NCI-H2227 treated with DMSO at 0.1 percent for 48 hours (cell line): ENCODE data around the gene ZNF860.
"Not testable (repeated sequence)": the region's sequence is repeated elsewhere in the genome, so short reads cannot be mapped to it uniquely, and the experiment has no call there.

Experiments used
- DNase-seq: peaks from one replicate; lab custom pipeline; 2025; lab: John Stamatoyannopoulos, UW

ZNF860 gene

DNA sequence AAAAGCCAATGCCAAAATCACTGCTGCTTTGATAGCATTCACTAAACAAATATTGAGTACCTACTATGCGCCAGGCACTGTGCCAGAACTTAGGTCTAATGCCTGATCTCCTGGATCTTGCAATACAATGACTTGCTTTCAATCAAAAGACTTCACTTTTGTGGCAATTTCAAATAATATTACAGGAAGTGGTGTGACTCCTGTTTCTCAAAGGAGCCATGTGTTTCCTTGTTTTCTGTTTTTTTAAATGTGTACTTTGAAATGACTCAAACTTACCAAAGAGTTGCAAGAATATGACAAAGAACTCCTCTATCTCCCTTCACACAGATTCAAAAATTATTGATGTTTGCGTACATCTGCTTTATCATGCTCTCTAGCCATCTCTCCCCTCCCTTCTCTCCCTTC, 18.7 kb upstream of the ZNF860 start:
- no peak for DNase-seq

DNA sequence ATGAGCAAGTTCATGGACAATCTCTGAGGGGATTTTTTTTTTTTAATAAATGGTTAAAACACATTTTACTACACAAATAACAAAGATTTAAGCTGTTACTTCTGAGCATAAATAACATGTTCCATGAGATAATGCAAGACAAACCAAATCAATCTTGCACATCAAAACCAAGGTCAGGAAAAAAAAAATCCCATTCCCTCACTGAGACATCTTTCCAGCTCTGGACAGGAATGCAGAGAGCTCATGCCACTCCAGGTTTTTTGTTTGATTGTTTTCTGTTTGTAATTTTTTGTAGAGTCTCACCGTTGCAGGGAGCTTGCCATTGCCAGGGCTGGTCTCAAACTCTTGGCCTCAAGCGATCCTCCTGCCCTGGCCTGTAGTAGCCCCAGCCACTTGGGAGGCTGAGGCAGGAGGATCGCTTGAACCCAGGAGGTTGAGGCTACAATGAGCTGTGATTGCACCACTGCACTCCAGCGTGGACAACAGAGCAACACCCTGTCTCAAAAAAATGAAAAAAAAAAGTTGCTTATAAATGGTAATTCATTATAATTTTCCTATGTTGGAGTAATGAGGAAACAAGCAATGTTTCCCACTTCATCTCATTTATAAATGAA, 14.5 kb upstream of the ZNF860 start:
- DNase-seq = no peak

DNA sequence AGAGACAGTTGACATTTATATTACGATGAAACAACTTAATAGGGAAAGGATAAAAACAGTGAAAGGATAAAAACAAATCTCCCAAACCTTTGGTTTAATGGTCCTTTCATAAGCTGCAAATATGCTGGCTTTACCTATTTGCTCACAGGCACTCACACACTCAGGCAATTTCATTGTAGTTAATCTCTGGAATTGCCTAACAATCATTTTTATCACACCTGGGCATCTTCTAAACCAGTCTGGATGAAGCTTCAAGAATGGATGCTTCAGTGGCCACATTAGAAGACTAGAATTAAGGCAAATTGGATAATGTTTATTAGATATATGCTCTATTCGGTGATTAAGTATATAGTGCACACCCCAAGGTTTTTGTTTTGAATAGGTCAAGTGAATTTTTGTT, 14.0 kb upstream of the ZNF860 start:
- DNase-seq = no peak

DNA sequence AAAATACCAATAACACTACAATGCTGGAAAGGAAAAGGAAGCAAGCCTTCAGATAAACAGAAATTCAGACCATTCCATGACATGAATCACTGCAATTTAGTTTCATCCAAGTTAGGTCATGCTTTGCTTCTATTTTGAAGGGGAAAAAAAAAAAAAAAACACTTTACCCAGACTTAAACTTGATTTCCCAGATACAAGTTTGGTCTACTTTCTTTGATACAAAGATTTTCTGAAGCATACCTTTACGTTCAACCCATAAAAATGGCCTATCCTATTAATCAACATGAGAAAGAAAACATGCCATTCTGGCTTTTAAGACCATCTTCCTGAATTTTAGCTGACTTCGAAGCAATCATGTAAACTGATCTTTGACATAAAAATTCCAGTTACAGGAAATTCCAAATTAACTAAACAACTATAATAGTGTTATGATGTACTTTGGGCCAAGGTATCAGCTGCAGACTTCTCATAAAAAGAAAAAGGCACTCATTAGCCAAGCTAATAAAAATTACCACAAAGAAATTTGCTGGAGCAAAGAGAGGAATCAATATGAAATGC, 13.1 kb upstream of the ZNF860 start:
- DNase-seq = no peak

DNA sequence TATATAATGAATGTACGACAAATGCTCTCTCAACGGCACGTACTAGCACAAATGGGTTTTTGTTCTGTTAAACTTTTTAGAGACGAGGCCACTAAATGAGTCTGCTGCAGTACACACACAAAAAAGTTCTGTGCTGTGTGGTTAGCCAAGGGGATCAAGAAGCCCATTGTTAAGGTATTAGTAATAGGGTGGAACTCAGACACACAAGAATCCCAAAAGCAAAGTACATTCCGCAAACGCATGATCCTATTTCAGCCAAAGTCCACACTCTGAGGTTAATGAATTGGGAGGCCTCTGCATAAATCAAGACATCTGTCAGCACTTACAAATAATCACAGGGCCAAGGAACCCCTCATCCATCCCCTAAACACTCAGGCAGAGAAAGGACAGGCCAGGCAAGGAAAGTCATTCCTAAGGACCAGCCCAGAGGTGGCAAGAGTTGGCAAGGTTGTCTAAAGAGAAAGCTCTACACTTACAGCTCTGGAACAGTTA, 12.6 kb upstream of the ZNF860 start:
- no peak for DNase-seq

- DNase-seq = no peak
Observed at GRCh38 chr3:31971607-31972006, 9.9 kb upstream of the ZNF860 start.

GRCh38 chr3:31973081-31973480, 8.5 kb upstream of the ZNF860 start:
- no peak for DNase-seq

GRCh38 chr3:31973837-31974236, 7.7 kb upstream of the ZNF860 start:
- no peak for DNase-seq

DNA sequence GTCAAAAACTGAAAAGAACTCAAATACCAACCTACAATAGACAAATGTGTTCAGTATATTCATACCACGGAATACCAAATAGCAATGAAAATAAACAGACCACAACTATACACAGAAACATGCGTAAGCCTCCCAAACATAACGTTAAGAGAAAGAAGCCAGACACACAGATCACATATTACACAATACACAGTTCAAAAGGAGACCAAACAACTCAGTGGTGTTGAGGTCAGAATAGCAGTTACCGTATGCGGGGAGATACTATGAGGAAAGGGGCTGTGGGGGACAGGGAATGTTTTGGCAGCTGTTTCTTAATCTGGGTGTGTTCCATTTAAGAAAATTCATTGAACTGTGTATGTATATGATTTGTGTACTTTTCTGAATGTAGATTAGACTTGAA, 7.1 kb upstream of the ZNF860 start:
- DNase-seq = no peak

- no peak for DNase-seq
Observed at GRCh38 chr3:31974964-31975363, 6.6 kb upstream of the ZNF860 start.

GRCh38 chr3:31976302-31976701, 5.2 kb upstream of the ZNF860 start:
- no peak for DNase-seq

DNA sequence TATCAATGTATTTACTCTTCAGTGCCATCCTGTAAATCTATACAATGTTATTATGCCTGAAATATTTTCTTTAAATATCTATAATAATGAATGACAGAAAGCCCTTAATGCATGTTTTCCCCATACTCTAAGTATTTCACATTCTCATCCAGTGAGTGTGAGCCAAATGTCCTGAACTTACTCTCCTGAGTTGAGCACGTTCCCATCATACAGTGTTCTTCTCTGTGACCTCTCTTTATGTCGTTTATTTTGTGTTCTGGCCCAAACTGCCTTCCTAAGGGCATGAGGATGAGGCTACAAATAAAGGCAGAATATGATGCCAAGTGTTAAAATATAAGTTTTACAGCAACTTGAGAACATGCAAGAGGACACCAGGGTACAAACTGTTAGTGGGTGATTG, 3.8 kb upstream of the ZNF860 start:
- DNase-seq = no peak

DNA sequence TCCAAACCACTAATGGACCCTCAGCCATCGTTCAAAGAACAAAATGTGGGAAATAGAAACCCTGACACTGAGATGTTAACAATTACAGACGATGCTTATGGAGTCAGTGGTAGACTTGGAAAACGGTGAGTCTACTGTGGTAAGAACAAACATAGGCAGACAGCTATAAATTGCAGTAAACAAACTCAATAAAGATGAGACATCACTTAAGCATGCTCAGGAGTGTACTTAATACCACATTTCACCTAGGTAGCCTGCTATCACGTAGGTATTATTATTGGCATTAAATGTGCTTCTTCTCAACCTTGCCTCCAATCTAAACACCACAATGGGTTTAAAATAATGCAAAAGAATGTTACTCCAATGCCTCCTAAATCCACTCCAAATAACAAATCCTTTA, 3.0 kb upstream of the ZNF860 start:
- DNase-seq = no peak

DNA sequence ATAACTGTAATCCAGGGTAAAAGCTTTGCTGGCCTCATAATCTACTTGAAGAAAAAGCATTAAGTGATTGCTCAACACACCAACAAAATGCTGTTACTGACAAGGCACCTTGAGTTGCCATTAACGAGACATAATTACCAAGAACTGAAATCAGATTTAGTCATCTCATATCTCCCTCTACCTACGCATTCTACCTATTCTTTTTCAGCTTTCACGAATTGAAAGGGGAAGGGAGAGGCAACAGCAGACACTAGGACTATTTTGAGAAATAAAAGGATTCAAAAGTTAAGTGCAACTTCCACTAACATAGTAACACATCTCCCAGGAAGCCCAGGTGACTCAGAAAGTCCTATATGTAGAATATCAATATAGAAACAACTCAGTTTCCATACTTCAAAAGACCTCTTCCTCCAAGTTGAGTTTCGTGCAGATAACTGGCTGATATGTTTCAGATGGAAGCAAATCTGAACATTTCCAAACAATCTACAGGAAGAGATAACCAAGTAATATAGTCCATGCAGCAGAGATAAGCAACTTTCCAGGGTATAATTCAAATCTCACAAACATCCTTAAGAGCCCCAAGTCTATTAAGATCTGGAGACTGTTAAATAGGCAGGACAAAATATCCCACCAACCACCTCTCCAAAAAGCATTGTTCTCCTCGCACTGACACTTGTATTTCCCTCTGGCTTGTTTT, 2.4 kb upstream of the ZNF860 start:
- DNase-seq = no peak

DNA sequence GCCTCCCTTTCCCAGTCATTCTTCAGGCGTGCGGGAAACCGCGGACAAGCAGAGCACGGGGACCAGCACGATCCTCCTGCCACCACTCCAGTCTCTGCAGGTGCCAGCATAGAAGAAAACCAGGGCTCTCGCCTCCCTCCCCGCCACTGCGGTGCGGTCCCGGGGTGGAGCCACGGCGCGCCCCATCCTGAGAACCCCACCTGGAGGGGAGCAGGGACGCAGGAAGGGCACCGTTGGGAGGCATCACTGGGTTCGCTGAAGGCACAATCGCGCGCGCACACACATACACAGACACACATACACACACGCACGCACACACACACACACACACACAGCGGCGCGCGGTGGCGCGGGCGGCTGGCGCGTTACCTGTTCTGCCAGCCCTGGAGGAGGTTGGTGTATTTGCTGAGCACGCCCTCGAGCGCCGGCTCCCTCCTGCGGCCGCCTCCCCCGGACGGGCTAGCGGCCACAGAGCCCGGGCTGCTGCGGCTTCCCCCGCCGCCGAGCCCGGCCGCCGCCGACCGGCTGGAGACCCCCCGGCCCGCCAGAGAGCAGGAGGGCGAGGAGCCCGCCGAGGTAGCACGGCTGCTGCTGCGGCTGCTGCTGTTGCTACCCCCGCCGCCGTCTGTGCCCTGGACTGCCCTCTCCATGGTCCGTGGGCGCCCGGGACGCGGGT, 882 bp upstream of the ZNF860 start:
- DNase-seq = peak; percentile 19

DNA sequence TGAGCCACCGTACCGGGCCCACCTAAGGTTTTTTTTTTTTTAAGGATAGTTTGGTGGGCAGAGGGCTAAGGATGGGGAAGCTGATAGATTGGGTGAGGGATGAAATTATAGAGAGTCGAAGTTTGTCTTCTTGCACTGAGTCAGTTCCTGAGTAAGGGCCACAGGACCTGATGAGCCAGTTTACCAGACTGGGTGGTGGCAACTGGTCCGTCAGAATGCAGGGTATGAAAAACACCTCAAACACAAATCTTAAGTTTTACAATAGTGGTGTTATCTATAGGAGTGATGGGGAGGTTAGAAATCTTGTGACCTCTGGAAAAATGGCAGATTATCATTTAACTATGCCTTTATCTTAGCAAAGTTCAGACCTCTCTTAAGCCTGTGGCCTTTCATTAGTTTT, 2.8 kb downstream of the ZNF860 start:
- DNase-seq = no peak

- DNase-seq = no peak
Observed at GRCh38 chr3:31985831-31986230, 4.3 kb downstream of the ZNF860 start.

- DNase-seq = no peak
Observed at GRCh38 chr3:31988271-31988670, 6.7 kb downstream of the ZNF860 start.

DNA sequence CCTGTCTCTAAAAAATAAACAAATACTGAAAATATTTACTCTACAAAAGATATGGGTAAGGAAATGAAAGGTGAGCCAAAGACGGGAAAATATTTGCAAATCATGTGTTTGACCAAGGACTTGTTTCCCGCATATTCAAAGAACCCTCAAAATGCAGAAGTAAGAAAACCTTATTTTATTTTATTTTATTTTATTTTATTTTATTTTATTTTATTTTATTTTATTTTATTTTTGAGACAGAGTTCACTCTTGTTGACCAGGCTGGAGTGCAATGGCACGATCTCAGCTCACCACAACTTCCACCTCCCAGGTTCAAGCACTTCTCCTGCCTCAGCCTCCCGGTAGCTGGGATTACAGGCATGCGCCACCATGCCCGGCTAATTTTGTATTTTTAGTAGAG, 11.4 kb downstream of the ZNF860 start:
- not testable (repeated sequence) for DNase-seq

GRCh38 chr3:31993843-31994242, 12.3 kb downstream of the ZNF860 start:
- no peak for DNase-seq

DNA sequence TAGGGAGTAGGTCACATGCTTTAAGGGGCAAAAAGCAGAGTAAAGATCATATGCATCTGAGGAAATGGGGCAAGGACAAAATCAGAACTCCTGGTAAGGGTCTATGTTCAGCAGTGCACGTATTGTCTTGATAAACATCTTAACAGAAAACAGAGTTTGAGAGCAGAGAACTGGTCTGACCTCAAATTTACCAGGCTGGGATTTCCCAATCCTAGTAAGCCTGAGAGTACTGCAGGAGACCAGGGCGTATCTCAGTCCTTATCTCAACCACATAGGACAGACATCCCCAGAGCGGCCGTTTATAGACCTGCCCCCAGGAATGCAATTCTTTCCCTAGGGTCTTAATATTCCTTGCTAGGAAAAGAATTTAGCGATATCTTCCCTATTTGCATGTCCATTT, 13.5 kb downstream of the ZNF860 start:
- not testable (repeated sequence) for DNase-seq

DNA sequence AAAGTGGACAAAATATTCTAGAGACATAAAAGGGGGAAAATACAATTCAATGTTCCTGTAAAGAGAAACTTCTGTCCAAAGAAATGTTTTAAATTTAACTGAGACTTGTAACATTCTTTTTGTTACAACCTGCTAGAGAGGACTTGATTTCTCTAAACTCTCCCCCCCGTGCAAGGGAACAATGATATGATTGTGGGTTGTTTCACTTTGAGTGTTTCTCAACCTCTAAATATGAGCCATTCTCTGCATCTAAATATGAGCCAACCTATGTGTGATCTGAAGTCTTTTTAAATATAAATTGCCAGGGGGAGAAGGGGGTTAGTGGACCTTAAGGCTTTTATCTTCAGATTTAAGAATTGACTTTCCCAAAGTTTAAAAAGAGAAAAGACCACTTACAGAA, 14.6 kb downstream of the ZNF860 start:
- DNase-seq = no peak

- no peak for DNase-seq
Observed at GRCh38 chr3:31997500-31997899, 15.9 kb downstream of the ZNF860 start.
